SK-N-SH (cell line): ENCODE measurements around the gene MAP3K9. TPM values are rescaled to one million over a fixed set of nuclear protein-coding genes. Genes with fewer than 3 reads are reported as not detected.

Source experiments
- CTCF ChIA-PET: fragments of 300-600, 350-600 bp; formaldehyde crosslinking; extraction: SDS; loops from one replicate; lab custom pipeline; 2021; lab: Yijun Ruan, JAX
- POLR2A ChIA-PET: fragments of 350-600 bp; sonication (Branson Sonifier 250); formaldehyde crosslinking; extraction: SDS; loops from one replicate; lab custom pipeline; 2020; ENCODE audit warnings: antibody characterized with exemption, inconsistent platforms; lab: Yijun Ruan, JAX
- DNase-seq: peaks from one replicate; pipeline ENCODE4 v3.0.0; 2012
- H2AFZ ChIP-seq: fragments of 200-600 bp; sonication (generic); 2 replicates; pipeline ENCODE4 v1.8.1; 2016; ENCODE audit warnings: antibody characterized with exemption, mild to moderate bottlenecking, low read depth
- H3F3A ChIP-seq: fragments of 200-600 bp; sonication (generic); replicated peaks from 2 replicates; pipeline ENCODE3; 2016; ENCODE audit warnings: antibody characterized with exemption, mild to moderate bottlenecking; ENCODE audit not compliant: insufficient read depth
- H3K27ac ChIP-seq, 2 experiments: fragments of 200-500 bp in 1 of 2; fragments of 200-600 bp in 1 of 2; sonication (Bioruptor generic) in 1 of 2; sonication (generic), shearing (Covaris generic) in 1 of 2; 2 replicates each; pipeline versions ENCODE4 v1.5.1 to v1.6.1; 2014 to 2016; ENCODE audit warnings: low read depth in 2 of 2, inconsistent platforms in 1 of 2, low read length in 1 of 2, mild to moderate bottlenecking in 1 of 2, mixed read lengths in 1 of 2
- H3K27me3 ChIP-seq: fragments of 200-600 bp; sonication (generic), shearing (Covaris generic); 2 replicates; pipeline ENCODE4 v1.6.1; 2016; ENCODE audit warnings: mixed run types; ENCODE audit not compliant: insufficient read depth
- H3K36me3 ChIP-seq, 2 experiments: fragments of 200-500 bp in 1 of 2; fragments of 200-600 bp in 1 of 2; sonication (Bioruptor generic) in 1 of 2; sonication (generic) in 1 of 2; replicated peaks in 1 of 2; 2 replicates each; pipeline versions ENCODE3 to v1.5.1; 2014 to 2016; ENCODE audit warnings: low read length in 1 of 2, mild to moderate bottlenecking in 1 of 2; ENCODE audit not compliant: insufficient read depth in 2 of 2, control insufficient read depth in 1 of 2
- H3K4me1 ChIP-seq, 2 experiments: fragments of 200-500 bp in 1 of 2; fragments of 200-600 bp in 1 of 2; sonication (Bioruptor generic) in 1 of 2; sonication (generic), shearing (Covaris generic) in 1 of 2; 2 replicates each; pipeline versions ENCODE4 v1.5.1 to v1.6.1; 2014 to 2016; ENCODE audit warnings: low read depth in 1 of 2, low read length in 1 of 2, mixed run types in 1 of 2; ENCODE audit not compliant: insufficient read depth in 2 of 2, control insufficient read depth in 1 of 2
- H3K4me2 ChIP-seq: fragments of 200-600 bp; sonication (generic), shearing (Covaris generic); 2 replicates; pipeline ENCODE4 v1.6.1; 2017; ENCODE audit warnings: mixed run types
- H3K4me3 ChIP-seq, 2 experiments: fragments of 200-500 bp in 1 of 2; fragments of 200-600 bp in 1 of 2; sonication (Bioruptor generic) in 1 of 2; sonication (generic), shearing (Covaris generic) in 1 of 2; 2 replicates each; pipeline versions ENCODE4 v1.5.1 to v1.8.1; 2014 to 2016; ENCODE audit warnings: low read depth in 2 of 2, inconsistent platforms in 1 of 2, low read length in 1 of 2, mild to moderate bottlenecking in 1 of 2, mixed read lengths in 1 of 2, moderate library complexity in 1 of 2
- H3K79me2 ChIP-seq: fragments of 200-600 bp; sonication (generic); 2 replicates; pipeline ENCODE4 v1.8.1; 2017; ENCODE audit warnings: mild to moderate bottlenecking; ENCODE audit not compliant: insufficient read depth
- H3K9ac ChIP-seq: fragments of 200-600 bp; sonication (generic); 2 replicates; pipeline ENCODE4 v1.6.1; 2017; ENCODE audit warnings: mixed run types
- H3K9me2 ChIP-seq: fragments of 200-600 bp; sonication (generic); 2 replicates; pipeline ENCODE4 v1.6.1; 2017; ENCODE audit warnings: mixed run types
- H3K9me3 ChIP-seq: fragments of 200-600 bp; sonication (generic); 2 replicates; pipeline ENCODE4 v1.6.1; 2017; ENCODE audit warnings: mixed run types, mild to moderate bottlenecking, moderate library complexity
- H4K20me1 ChIP-seq: fragments of 200-600 bp; sonication (generic); 2 replicates; pipeline ENCODE4 v1.6.1; 2017; ENCODE audit warnings: mild to moderate bottlenecking, mixed run types; ENCODE audit not compliant: insufficient read depth
- ELF1 ChIP-seq: IDR thresholded peaks from 2 replicates; pipeline ENCODE4 v1.4.0; 2012
- EP300 ChIP-seq, 2 experiments: IDR thresholded peaks; 2 replicates each; pipeline versions ENCODE4 v1.4.0 to v1.6.1; 2012; ENCODE audit warnings: borderline replicate concordance in 1 of 2, low read depth in 1 of 2, low read length in 1 of 2
- FOSL2 ChIP-seq: IDR thresholded peaks from 2 replicates; pipeline ENCODE4 v1.4.0; 2012; ENCODE audit warnings: low read depth, mild to moderate bottlenecking, moderate library complexity, borderline replicate concordance
- GATA2 ChIP-seq: sonication (generic); formaldehyde crosslinking; IDR thresholded peaks from 2 replicates; pipeline ENCODE4 v1.5.0; 2020; ENCODE audit warnings: mild to moderate bottlenecking, missing genetic modification reagents
- IRF3 ChIP-seq: fragments of 150-350 bp; IDR thresholded peaks from 2 replicates; pipeline ENCODE4 v1.6.1; 2016; ENCODE audit warnings: mild to moderate bottlenecking, low read depth, low read length
- MEF2A ChIP-seq: IDR thresholded peaks from 2 replicates; pipeline ENCODE4 v1.4.0; 2012; ENCODE audit warnings: low read depth, borderline replicate concordance
- MXI1 ChIP-seq: IDR thresholded peaks from 2 replicates; pipeline ENCODE4 v1.6.1; 2012; ENCODE audit warnings: mild to moderate bottlenecking, low read depth, low read length, improper control_type of control experiment
- NRF1 ChIP-seq: IDR thresholded peaks from 2 replicates; pipeline ENCODE4 v1.6.1; 2012; ENCODE audit warnings: low read depth, mild to moderate bottlenecking, low read length
- RAD21 ChIP-seq: IDR thresholded peaks from 2 replicates; pipeline ENCODE4 v1.6.1; 2012; ENCODE audit warnings: mild to moderate bottlenecking, low read length
- RXRA ChIP-seq: IDR thresholded peaks from 2 replicates; pipeline ENCODE4 v1.4.0; 2012; ENCODE audit warnings: low read depth, mild to moderate bottlenecking, borderline replicate concordance
- SIN3A ChIP-seq: IDR thresholded peaks from 2 replicates; pipeline ENCODE4 v1.6.1; 2012; ENCODE audit warnings: low read depth, mild to moderate bottlenecking, low read length, moderate library complexity, borderline replicate concordance
- SMC3 ChIP-seq: IDR thresholded peaks from 2 replicates; pipeline ENCODE4 v1.6.1; 2012; ENCODE audit warnings: low read depth, low read length, improper control_type of control experiment
- TAF1 ChIP-seq: IDR thresholded peaks from 2 replicates; pipeline ENCODE4 v1.6.1; 2012; ENCODE audit warnings: low read depth, mild to moderate bottlenecking, low read length, moderate library complexity, borderline replicate concordance
- TCF12 ChIP-seq: IDR thresholded peaks from 2 replicates; pipeline ENCODE4 v1.4.0; 2012
- TEAD4 ChIP-seq: IDR thresholded peaks from 2 replicates; pipeline ENCODE4 v1.4.0; 2012; ENCODE audit warnings: mild to moderate bottlenecking, borderline replicate concordance; ENCODE audit not compliant: insufficient read depth
- WGBS: methylation state at CpG from one replicate; pipeline ENCODE4 v1.1.6; 2017; ENCODE audit warnings: low lambda C conversion rate; 5-methylcytosine and 5-hydroxymethylcytosine counted together
- polyA plus RNA-seq, 3 experiments: library from polyadenylated mRNA; depleted of rRNA; stranded (reverse); fragments of >200 nt; gene quantifications; 2 replicates each; pipeline ENCODE4 v1.2.3, GENCODE V29; 2012
- TF ChIP-seq, protein P1 (sequence below): IDR thresholded peaks from 2 replicates; pipeline ENCODE4 v1.6.1; 2012; ENCODE audit warnings: mild to moderate bottlenecking, low read depth, low read length, moderate library complexity
- TF ChIP-seq, protein P2 (sequence below): IDR thresholded peaks from 2 replicates; pipeline ENCODE4 v1.4.0; 2012; ENCODE audit warnings: low read depth, borderline replicate concordance

Gene MAP3K9
- polyA plus RNA-seq, 1 of the 3 experiments (the other 2 are of a cell fraction), result 2.0 TPM

DNA sequence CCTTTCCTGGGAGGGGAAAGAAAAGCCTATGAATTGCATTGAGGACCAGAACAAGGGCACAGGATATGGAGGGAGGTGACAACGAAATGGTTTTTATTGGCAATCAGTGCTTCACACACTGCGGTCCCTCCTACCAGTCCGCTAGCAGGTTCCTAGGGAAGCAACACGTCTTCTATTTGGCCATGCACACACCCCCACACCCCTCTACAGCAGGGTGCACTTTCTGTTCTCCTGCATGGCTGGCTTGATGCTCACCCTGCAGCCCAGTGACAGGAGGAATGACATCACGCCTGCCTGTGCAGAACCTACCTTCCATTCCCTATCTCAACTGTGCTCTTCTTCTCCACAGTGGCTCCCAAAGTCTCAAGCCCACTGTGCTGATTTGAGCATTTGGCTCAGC, 109.7 kb downstream of the MAP3K9 start:
- TF ChIP-seq TCF12 (no peak), EP300 (IDR thresholded peaks at IDR 0.05; ENCODE audit: borderline replicate concordance in 1 of 2, low read depth in 1 of 2, low read length in 1 of 2) (no peak), SMC3 (no peak), RAD21 (no peak), SIN3A (no peak), MXI1 (no peak), GATA2 (CRISPR knock-in tag) (no peak), IRF3 (no peak)
- TF ChIP-seq, protein P1, sequence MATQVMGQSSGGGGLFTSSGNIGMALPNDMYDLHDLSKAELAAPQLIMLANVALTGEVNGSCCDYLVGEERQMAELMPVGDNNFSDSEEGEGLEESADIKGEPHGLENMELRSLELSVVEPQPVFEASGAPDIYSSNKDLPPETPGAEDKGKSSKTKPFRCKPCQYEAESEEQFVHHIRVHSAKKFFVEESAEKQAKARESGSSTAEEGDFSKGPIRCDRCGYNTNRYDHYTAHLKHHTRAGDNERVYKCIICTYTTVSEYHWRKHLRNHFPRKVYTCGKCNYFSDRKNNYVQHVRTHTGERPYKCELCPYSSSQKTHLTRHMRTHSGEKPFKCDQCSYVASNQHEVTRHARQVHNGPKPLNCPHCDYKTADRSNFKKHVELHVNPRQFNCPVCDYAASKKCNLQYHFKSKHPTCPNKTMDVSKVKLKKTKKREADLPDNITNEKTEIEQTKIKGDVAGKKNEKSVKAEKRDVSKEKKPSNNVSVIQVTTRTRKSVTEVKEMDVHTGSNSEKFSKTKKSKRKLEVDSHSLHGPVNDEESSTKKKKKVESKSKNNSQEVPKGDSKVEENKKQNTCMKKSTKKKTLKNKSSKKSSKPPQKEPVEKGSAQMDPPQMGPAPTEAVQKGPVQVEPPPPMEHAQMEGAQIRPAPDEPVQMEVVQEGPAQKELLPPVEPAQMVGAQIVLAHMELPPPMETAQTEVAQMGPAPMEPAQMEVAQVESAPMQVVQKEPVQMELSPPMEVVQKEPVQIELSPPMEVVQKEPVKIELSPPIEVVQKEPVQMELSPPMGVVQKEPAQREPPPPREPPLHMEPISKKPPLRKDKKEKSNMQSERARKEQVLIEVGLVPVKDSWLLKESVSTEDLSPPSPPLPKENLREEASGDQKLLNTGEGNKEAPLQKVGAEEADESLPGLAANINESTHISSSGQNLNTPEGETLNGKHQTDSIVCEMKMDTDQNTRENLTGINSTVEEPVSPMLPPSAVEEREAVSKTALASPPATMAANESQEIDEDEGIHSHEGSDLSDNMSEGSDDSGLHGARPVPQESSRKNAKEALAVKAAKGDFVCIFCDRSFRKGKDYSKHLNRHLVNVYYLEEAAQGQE, result no peak
- ChIA-PET POLR2A (no interaction called here), CTCF (interaction anchor here (0.6 kb wide), 1 partner anchor 75 kb away, joined by 3 read pairs; no protein-coding TSS in a partner anchor)
- peaks cover 0 to 10% of the 10 kb centered on the region in 2 experiments; a peak in 2 of 4 replicates for H3K4me1 ChIP-seq
- H3K27ac ChIP-seq, result no peak overlapping the region
- H3K79me2 ChIP-seq, result no peaks in the 10 kb centered on the region
- DNase-seq, result no peak
- WGBS, result 69% methylated on average over 3 of the region's 5 CpGs
- no peaks in the 10 kb centered on the region for H3K36me3 ChIP-seq
- no peaks in the 10 kb centered on the region for H3K9me3 ChIP-seq
- no peak overlapping the region for H2AFZ ChIP-seq
- no peaks in the 10 kb centered on the region for H4K20me1 ChIP-seq
- H3K4me2 ChIP-seq, result no peak overlapping the region
- no peak overlapping the region for H3K4me3 ChIP-seq
- no peaks in the 10 kb centered on the region for H3K9me2 ChIP-seq
- H3K9ac ChIP-seq, result no peak overlapping the region
- H3K27me3 ChIP-seq, result peaks cover 4% of the 10 kb centered on the region; the same call in 1 of the 2 replicates
- H3F3A ChIP-seq, result no peaks in the 10 kb centered on the region

DNA sequence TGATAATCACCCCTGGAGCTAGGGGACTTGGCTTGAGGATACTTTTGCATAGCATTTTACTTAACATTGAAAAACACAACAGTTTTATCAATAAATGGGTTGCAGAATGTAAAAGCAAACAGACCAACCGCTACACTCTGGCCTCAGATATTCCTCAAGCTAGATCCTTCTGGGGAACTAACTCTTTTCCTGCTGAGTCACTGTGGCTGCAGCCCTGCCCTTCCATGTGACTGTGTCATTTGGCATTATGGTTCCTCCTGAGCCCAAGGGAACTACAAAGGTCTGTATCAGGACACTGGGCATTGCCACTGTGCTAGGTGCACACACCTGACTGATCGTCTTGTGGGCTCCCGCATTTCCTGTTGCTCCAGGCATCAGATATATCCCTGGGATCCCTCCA, 111.0 kb downstream of the MAP3K9 start:
- Histone ChIP-seq H3F3A (no peaks in the 10 kb centered on the region), H3K79me2 (no peaks in the 10 kb centered on the region), H3K4me3 (no peak overlapping the region), H3K27me3 (peaks cover 4% of the 10 kb centered on the region; the same call in 1 of the 2 replicates), H3K36me3 (no peaks in the 10 kb centered on the region), H3K4me1 (peaks cover 0 to 10% of the 10 kb centered on the region in 2 experiments; a peak in 2 of 4 replicates), H3K4me2 (no peak overlapping the region), H3K9ac (no peak overlapping the region), H3K27ac (no peak overlapping the region), H3K9me2 (no peaks in the 10 kb centered on the region), H3K9me3 (no peaks in the 10 kb centered on the region), H2AFZ (0 out of 2 replicates have a peak overlapping the region, but pooled peaks have one; percentile 20), H4K20me1 (no peaks in the 10 kb centered on the region)
- WGBS, result 100% methylated on average over 3 of the region's 3 CpGs
- ChIA-PET POLR2A (no interaction called here), CTCF (interaction anchor here (1.0 to 4.1 kb wide), 2 partner anchors 16 to 880 kb away, joined by 3 to 16 read pairs; no protein-coding TSS in a partner anchor)
- DNase-seq, result no peak
- TF ChIP-seq TAF1, result no peak
- no peak for TF ChIP-seq GATA2 (CRISPR knock-in tag)
- no peak for TF ChIP-seq NRF1
- no peak for TF ChIP-seq MEF2A
- TF ChIP-seq, protein P1, result no peak
- TF ChIP-seq RXRA, result no peak
- TF ChIP-seq, protein P2, sequence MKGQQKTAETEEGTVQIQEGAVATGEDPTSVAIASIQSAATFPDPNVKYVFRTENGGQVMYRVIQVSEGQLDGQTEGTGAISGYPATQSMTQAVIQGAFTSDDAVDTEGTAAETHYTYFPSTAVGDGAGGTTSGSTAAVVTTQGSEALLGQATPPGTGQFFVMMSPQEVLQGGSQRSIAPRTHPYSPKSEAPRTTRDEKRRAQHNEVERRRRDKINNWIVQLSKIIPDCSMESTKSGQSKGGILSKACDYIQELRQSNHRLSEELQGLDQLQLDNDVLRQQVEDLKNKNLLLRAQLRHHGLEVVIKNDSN, result no peak
- TF ChIP-seq TCF12, result no peak
- no peak; the same call in 1 of the 2 replicates for TF ChIP-seq FOSL2
- no peak for TF ChIP-seq SMC3
- no peak for TF ChIP-seq ELF1
- no peak for TF ChIP-seq TEAD4
